ENCODE results near the gene PTN.

Gene PTN

GRCh38 chr7:137304165-137304564 is 39.4 kb downstream of the PTN start:
- Mint-ChIP-seq H3K4me1 (peaks cover 33% of the 10 kb centered on the region), H3K9me3 (no peaks in the 10 kb centered on the region), H3K36me3 (ENCODE audit: low read depth) (peaks cover 6% of the 10 kb centered on the region), H3K4me3 (no peak overlapping the region), H3K27me3 (ENCODE audit: low read depth, poor library complexity) (peaks cover 4% of the 10 kb centered on the region), H3K27ac (peak overlapping the region; percentile 11)
- DNase-seq = no peak
- TF ChIP-seq, protein P1, sequence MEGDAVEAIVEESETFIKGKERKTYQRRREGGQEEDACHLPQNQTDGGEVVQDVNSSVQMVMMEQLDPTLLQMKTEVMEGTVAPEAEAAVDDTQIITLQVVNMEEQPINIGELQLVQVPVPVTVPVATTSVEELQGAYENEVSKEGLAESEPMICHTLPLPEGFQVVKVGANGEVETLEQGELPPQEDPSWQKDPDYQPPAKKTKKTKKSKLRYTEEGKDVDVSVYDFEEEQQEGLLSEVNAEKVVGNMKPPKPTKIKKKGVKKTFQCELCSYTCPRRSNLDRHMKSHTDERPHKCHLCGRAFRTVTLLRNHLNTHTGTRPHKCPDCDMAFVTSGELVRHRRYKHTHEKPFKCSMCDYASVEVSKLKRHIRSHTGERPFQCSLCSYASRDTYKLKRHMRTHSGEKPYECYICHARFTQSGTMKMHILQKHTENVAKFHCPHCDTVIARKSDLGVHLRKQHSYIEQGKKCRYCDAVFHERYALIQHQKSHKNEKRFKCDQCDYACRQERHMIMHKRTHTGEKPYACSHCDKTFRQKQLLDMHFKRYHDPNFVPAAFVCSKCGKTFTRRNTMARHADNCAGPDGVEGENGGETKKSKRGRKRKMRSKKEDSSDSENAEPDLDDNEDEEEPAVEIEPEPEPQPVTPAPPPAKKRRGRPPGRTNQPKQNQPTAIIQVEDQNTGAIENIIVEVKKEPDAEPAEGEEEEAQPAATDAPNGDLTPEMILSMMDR (IDR thresholded peaks at IDR 0.05) = no peak

DNA sequence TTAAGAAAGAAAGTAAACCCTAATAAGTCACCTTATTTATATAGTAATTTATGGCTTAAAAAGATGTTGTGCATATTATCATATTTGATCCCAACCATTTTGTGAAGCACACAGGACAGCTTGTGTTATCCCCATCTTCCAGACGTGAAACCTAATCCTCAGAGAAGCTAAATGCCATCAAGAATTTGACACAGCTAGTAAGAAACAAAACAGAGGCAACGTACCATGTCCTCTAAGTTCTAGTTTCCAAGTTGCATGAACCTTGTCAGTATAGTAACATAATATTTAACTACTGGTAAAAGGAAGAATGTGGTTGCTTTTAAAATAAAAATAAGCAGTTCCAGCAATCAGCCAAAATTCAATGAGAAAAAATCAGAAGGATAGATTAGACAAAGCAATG is 41.5 kb downstream of the PTN start:
- Mint-ChIP-seq H3K4me1 (peaks cover 38% of the 10 kb centered on the region), H3K27ac (no peak overlapping the region)

DNA sequence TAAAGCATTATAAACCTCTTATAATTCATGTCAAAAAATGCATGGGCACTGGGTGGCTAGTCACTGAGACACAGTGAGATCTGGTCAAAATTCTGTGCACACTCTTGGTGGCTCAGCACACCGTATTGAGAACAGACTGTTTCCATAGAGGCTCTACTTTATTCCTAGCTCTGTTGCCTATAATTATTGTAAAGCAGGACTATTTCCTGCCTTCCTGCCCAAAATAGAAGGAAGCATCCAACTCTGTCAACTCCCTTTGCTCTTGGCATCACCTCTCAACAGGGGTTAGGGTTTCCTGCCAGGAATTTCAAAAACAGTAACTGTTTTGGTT is 45.1 kb downstream of the PTN start:
- no peak overlapping the region for H3K27ac Mint-ChIP-seq
- peaks cover 4% of the 10 kb centered on the region for H3K27me3 Mint-ChIP-seq (ENCODE audit: low read depth, poor library complexity)
- peaks cover 25% of the 10 kb centered on the region for H3K4me1 Mint-ChIP-seq

More for the DNA sequence above, 41.5 kb downstream of the PTN start:
- Mint-ChIP-seq H3K27me3 (ENCODE audit: low read depth, poor library complexity) (peaks cover 4% of the 10 kb centered on the region), H3K9me3 (no peaks in the 10 kb centered on the region), H3K4me3 (no peak overlapping the region), H3K36me3 (ENCODE audit: low read depth) (no peaks in the 10 kb centered on the region)
- TF ChIP-seq, protein P1 (IDR thresholded peaks at IDR 0.05) = no peak
- DNase-seq = no peak

GRCh38 chr7:137297551-137298463 is 45.7 kb downstream of the PTN start:
- Mint-ChIP-seq H3K36me3 (ENCODE audit: low read depth) (no peaks in the 10 kb centered on the region), H3K27me3 (ENCODE audit: low read depth, poor library complexity) (peaks cover 4% of the 10 kb centered on the region), H3K27ac (peak overlapping the region; percentile 2), H3K4me1 (peaks cover 25% of the 10 kb centered on the region), H3K4me3 (no peak overlapping the region), H3K9me3 (no peaks in the 10 kb centered on the region)
- no peak for DNase-seq
- TF ChIP-seq, protein P1 (IDR thresholded peaks at IDR 0.05) = no peak

More for the DNA sequence above, 45.1 kb downstream of the PTN start:
- no peak for DNase-seq
- no peaks in the 10 kb centered on the region for H3K9me3 Mint-ChIP-seq
- H3K36me3 Mint-ChIP-seq (ENCODE audit: low read depth) = no peaks in the 10 kb centered on the region
- no peak overlapping the region for H3K4me3 Mint-ChIP-seq
- TF ChIP-seq, protein P1 (IDR thresholded peaks at IDR 0.05) = no peak

GRCh38 chr7:137296576-137296975 is 47.0 kb downstream of the PTN start:
- H3K9me3 Mint-ChIP-seq = no peaks in the 10 kb centered on the region
- peaks cover 16% of the 10 kb centered on the region for H3K4me1 Mint-ChIP-seq
- H3K27me3 Mint-ChIP-seq (ENCODE audit: low read depth, poor library complexity) = peaks cover 4% of the 10 kb centered on the region
- no peak overlapping the region for H3K4me3 Mint-ChIP-seq
- no peaks in the 10 kb centered on the region for H3K36me3 Mint-ChIP-seq (ENCODE audit: low read depth)
- TF ChIP-seq, protein P1 (IDR thresholded peaks at IDR 0.05) = no peak
- no peak for DNase-seq
- H3K27ac Mint-ChIP-seq = no peak overlapping the region

All from nephron progenitor cell (in vitro differentiated cells).